Stimulated activated CD8-positive, alpha-beta memory T cell treated with anti-CD3 and anti-CD28 coated beads, Interleukin-2, amount 100 ng/mL, for 1 hour (primary cell): ENCODE measurements around the gene DAPK2.
"Not testable (repeated sequence)": the region's sequence is repeated elsewhere in the genome, so short reads cannot be mapped to it uniquely, and the experiment has no call there.

Source experiments
- DNase-seq, 2 donors: peaks; one replicate each; pipeline ENCODE4 v3.0.0-alpha.2; 2020; ENCODE audit warnings: low read depth in 2 of 2

DAPK2 gene

DNA sequence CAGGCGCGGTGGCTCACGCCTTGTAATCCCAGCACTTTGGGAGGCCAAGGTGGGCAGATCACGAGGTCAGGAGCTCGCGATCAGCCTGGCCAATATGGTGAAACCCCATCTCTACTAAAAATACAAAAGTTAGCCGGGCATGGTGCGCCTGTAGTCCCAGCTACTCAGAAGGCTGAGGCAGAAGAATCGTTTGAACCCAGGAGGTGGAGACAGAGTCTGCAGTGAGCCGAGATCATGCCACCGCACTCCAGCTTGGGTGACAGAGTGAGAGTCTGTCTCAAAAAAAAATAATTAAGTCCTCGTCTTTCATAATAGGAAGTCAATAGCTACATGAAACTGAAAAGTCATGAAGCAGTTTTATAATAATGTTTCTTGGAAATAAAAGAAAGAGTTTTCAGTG, 7.4 kb upstream of the DAPK2 start:
- DNase-seq: not testable (repeated sequence)

DNA sequence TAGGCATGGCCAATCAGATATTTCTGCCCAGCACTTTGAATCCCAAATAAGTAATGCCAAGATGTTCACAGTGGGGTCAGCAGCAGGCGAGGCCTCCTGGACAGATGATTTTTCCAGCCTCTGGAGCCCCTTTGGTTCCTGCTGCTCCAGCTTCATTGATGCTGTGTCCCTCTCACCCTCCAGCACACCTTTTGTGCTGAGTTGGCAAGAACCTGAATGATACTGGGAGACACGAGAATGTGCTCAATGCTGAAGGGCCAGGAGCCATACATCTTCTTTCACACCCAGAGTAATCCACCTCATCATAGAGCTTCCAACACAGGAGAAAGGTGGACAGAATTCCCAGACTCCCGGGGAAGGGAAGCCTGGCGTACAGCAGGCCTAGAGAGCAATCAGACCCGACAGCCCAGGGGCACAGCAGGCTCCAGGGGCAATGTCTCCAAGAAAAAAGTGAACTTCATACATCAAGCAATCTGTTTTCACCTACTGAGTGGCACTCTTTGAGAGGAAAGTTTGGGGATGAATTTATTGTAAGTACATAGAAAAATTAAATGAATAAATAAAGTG, 6.7 kb upstream of the DAPK2 start:
- DNase-seq: no peak

DNA sequence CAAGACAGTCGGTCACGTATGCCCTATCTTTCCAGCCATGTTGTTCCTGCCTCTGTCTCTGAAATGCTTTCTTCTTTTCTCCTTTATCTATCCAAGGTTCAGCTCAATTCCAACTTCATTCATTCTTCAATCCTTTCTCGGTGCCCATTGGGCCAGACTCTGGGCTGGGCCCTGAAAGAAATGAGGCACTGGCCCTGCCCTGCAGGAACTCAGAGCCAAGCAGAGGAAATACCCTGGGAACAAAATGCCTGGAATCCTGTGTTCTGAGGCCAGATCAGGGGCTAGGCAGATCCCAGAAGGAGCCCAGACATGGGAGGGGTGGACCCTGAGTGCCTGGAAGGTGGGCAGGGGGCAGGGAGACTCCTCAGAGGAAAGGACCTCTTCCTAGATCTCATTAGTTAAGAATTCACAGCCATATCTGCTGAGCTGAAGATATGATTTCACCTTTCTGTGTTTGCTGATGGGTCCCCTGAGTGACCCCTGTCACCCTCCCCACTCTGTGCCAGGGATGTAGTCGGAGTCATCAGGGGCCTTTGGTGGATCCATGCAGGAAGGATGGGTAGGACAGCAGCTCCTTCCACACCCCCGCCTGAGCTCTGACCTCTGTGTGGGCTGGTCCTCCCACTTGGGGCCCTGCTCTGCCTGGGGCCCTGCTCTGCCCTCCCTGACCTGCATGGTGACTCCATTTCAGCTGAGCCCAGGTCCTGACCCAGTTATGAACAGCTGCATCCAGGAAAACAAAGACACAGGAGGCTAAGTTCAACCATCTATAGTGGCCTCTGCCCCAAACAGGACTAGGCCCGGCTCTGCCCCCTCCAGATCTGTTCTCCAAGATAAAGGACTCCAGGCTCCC, 5.3 kb upstream of the DAPK2 start:
- no peak for DNase-seq

DNA sequence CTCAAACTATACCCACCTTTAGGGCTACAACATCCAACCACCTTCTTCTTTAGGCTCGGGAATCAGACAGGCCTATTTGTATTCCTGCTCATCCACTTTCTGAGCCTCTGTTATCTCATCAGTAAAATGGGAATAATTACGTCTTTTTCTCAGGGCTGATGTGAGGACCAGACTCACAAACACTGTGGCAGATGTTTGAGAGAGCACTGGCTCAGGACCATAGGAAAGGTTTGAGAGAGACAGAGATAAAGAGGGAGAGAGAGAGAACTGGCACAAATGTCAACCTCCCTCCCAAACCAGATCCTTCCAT, 4.8 kb upstream of the DAPK2 start:
- DNase-seq: no peak

DNA sequence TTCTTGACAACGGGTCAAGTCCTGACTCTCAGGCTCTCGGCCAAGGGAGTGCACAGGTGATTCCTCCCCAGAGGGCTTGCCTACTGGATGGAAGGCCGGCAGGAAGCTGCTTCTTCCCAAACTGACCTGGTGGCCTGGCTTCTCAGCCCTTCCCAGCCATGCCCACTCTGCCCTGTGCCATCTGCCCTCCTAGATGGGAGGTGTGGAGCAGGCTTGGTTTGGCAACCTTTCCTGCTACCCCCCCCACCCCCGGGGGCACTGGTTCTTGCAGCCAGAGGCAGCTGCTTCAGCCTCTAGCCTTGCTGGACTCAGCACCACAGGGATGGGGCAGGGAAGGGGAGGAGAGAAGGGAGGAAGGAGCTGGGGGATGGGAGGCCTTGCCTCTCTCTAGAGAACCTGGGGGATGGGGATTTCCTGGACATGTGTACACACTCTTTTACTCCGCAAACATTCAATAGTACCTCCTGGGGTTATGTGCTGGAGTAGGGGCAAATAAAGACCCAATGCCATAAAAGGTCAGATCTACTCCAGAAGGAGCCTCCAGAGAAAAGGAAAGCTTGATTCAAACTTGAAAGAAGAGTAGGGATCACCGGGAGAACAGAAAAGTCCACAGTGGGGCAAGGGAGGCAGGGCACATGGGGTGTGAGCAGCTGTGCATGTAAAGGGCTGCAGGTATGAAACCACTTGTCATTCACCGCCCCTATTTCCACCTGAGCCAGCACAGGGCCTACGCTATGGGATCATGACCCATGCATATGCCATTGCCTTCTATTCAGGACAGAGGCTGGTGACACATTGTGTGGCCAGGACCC, 4.2 kb upstream of the DAPK2 start:
- DNase-seq: no peak

DNA sequence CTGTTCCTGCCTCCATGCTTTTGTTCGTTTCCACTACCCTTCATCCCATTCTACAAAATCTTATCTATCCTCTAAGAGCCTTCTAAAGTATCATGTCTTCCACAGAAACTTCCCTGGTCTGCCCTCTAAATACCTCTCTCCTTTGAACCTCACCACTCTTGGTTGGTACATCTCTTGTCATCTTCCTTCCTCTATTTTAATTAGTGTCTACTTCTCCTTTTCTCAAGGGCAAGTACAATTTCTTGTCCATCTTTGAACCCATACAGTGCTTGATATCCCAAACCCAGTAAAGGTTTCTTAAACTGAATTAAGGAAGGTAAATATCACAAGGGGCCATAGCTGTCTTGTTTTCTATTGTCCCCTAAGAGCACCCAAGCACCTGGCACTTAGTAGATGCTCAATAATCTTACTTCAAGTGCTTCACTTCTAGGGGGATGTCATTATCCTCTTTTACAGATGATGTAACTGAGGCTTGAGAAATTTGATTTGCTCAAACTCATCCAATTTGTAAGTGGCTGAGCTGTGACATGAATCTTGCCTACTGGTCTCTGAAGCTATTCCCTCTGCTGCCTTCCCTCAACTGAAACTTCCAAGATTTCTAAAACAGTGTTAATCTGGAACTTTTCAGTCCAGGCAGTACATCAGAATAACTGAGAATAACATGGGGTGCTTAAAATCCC, 2.6 kb upstream of the DAPK2 start:
- no peak for DNase-seq

DNA sequence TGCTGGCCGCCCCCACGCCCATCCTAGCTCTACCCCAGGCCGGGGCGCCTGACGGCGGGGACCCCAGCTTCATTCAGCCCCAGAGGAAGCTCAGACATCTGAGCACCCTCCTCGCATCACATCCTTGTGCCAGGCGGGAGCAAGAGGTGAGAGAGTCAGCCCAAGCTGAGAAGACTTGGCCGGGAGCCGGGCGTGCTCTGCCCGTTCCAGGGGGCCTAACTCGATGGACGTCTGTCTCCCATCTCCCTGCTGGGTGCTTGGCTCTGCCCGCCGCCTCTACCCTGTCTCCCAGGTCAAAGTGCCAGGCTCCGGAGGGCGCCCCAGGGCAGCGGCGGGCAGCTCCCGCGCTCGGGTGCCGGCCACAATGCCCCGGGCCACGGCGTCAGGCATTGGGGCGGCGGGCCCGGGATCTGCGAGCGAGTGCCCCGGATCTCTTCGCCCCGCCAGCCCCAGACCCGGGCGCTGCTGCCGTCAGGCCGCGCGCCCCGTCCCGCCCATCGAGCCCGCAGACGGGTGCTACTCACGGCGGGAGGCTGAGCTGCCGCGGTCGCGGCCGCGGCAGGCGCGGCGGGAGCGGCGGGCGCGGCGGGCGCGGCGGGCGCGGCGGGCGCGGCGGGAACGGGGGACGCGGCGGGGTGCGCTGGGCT, 388 bp downstream of the DAPK2 start:
- no peak for DNase-seq

DNA sequence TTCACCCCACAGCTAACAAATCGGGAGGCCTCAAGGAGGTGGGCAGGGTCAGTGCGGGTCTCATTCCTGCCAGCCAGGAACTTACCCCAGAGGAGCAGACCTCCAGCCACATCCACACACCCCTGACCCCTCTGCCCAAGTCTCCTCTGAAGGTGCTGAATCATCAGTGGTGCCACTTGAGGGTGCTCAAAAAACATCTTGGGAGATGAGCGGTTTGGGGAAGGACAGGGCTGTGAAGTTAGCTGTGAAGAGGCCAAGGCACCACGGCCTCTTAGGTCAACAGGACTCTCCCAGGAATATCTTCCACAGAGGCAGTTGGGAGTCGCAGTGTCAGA, 1.2 kb downstream of the DAPK2 start:
- no peak for DNase-seq

DNA sequence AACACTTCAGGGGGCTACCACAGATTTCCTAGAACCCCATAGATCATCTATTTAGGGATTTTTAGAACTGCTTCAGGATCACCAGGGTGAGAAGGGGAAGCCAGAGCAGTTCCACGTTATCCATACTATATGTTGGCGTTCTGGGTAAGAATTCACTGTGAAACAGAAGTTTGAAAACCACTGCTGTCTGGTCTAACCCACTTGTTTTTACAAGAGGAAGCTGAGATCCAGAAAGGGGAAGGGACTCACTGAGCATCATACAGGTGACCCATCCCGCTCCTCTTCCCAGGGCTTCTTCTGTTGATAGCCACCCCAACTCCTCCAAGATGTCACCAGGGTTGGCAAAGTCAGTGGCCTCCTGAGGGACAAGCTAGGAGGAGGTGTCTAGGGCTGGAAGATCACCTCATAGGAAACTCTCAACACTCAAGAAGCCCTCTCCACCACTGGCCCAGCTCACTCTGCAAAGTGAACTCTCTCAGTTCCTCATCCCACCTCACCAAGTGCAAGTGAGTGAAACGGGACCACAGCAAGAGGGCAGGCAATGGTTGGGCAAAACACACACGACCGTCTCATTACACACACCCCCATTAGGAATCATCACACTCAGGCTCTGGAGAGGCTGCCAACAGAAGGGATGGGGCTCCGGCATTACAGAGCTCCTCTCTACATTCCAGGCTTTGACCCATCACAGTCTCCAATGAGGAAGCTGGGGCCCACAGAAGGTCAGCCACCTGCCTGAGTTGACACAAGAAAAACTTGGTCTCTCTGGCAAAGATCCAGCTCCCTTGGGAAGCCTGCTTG, 1.8 kb downstream of the DAPK2 start:
- DNase-seq: no peak

DNA sequence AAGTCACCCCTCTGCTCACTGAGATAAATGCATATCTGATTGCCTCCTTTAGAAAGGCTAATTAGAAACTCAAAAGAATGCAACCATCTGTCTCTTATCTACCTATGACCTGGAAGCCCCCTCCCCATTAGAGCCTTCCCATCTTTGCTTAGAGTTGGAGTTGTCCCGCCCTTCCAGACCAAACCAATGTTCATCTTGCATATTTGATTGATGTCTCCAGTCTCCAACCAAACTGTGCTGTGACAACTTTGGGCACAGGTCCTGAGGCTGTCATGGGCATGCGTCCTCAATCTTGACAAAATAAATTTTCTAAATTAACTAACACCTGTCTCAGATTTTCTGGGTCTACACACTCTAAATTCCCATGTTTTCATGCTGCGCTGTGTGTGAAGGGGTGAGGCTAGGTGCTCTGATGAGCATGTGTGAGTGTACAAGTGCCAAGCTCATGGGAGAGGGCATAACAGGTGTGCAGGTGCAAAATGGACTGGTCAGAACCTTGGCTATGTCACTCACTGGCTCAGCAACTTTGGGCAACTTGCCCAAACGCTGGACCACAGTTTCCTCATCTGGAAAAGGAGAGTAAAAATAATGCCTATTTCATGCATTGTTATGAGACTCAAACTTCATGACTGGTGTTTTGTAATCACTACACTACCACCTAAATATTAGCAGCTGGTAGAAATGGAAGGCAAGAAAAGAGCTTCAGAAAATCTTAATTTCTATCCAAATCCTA, 7.2 kb downstream of the DAPK2 start:
- no peak for DNase-seq

DNA sequence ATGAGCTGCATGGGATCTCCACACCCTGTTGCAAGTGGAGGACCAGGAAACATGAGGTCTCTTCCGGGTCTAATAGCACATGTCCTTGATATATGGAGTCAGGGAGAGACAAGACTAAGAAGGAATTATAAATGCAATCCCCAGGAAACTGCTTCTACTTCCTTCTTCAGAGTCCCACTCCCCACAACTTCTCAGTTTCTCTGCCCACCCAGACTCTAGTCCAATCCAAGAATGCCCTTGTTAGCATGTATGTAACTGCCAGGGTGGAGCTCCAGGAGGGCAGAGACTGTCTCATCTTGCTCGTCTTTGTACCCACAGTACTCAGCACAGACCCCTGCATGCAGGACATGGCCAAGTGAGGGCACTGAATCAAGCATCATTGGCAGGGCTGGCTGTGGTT, 8.3 kb downstream of the DAPK2 start:
- no peak for DNase-seq

DNA sequence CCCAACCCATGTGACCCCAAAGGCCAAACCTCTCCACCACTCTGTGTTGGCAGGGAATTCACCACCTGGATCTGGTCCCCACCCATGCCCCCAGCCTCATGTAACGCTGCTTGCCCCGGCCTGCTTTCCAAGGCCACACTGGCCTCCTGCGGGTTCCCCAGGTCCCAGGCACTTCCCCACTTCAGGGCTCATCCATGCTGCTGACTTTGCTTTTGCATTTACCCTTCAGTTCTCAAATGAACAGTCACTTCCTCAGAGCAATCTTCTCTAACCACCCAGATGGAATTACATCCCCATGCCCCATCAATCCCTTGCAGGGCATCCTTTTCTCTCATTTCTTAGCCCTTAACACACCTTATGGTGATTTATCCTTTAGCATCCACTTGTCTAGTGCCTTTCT, 9.2 kb downstream of the DAPK2 start:
- no peak for DNase-seq

DNA sequence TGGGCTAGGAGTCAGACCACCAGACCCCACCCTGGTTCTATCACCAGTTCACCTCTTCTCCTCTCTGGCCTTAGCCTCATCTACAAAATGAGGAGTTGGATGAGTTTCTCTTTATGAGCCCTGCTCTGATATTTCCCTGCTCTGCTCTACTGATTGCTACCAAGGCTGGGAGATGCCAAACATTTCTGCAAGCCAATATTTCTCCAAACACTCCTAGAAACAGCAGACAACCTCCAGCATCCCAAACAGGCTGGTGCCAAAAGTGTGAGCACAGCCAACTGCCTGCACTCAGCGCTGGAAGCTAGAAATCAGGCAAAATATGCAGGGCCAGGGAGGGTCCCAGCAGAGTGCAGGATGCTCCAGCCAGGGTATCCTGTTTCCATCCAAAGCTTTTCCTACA, 10.8 kb downstream of the DAPK2 start:
- no peak for DNase-seq

DNA sequence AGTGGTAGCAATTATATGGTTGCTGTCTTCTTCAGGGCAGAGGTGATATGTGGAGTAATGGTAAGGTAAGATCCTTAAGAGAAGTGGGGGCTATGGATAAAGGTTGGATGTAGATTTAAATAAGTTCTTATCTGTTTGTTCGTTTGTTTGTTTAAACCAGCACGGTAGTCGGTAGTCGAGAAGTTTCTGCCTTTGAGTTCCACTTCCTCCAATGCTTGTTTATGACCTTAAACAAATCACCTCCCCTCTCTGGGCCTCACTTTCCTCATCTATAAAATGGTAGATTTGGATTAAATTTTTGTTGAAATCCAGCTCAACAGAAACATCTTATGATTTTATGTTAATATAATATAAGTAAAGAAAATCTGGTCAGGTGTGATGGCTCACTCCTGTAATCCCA, 11.8 kb downstream of the DAPK2 start:
- DNase-seq: no peak

DNA sequence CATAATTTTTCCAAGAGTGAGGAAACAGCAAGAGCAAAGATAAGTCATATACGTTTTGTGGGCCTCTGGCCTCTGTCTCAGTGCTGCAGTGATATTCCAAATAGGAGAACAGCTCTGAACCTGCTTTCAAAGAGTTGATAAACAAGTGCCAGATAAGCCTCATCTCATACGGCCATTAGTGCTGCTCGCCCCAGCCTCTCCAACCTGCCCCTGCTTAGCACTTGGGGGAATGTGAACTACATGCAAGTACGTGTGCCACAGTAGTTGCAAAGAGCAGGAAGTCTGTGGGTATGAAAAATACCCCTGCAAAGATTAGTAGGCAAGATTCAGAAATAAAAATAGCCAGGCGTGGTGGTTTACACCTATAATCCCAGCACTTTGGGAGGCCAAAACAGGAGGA, 14.0 kb downstream of the DAPK2 start:
- no peak for DNase-seq

DNA sequence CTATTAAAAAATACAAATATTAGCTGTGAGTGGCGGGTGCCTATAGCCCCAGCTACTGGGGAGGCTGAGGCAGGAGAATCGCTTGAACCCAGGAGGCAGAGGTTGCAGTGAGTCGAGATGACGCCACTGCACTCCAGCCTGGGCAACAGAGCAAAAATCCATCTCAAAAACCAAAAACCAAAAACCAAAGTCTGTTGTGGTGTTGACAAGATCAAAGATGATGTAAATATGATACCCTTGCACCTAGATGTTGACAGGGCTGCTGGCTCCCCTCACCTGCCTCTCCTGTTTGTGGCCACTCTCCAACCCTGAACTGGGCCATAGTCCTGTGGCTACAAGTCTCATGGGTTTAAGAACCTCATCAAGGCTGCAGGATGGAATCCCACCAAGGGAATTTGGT, 16.2 kb downstream of the DAPK2 start:
- no peak for DNase-seq

DNA sequence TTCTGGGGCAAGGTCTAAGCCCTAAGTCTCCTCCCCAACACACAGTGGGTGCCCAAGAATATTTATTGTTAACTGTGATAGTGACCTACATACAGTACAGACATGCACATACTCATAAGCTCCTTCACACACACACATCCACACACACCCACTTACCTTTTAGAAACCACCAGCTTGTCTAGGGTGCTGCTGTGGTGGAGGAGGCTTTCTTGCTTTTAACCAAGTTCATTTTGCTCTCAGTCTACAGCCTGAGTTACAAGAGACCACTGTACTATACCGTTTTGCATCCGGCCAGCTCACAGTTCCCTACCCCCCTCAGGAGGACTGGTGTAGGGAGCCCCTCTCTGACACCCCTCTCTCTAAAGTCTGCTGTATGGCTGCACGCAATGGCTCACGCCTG, 16.7 kb downstream of the DAPK2 start:
- DNase-seq: no peak

DNA sequence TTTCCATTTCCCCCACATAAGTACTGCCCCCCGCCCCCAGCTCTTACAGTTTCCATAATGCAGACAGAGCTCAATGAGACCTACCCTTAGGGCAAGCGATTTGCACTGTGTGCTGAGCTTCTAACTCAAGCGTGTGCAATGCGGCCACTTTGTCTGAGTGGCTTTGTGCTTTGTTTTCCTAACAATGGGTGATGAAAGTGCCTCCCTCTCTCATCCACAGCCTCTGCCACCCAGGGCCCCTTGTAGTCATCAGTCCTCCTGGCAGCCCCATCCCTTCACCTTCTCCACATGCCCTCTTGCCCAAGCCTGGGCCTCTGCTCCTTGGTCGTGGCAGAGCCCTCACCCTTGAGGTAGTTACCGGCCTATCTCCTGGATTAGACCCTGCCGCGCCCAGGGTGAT, 17.2 kb downstream of the DAPK2 start:
- no peak for DNase-seq

DNA sequence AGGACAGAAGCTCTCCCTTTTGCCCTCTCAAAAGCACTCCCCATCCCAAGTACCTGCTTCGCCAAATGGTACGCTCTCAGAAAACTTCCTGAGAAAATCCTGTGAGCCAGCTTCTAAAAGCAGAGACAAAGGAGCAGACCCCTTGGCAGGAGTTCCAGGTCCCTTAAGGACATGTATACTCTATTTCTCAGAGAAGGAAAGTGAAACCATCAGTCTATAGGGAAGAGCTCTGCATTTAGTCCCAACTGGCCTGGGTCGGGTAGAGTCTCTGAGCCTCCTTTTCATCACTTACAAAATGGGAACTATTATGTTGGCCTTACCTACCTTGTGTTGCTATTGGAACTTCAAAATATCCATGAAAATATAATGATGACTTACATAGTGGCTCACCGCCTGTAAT, 19.7 kb downstream of the DAPK2 start:
- no peak for DNase-seq

DNA sequence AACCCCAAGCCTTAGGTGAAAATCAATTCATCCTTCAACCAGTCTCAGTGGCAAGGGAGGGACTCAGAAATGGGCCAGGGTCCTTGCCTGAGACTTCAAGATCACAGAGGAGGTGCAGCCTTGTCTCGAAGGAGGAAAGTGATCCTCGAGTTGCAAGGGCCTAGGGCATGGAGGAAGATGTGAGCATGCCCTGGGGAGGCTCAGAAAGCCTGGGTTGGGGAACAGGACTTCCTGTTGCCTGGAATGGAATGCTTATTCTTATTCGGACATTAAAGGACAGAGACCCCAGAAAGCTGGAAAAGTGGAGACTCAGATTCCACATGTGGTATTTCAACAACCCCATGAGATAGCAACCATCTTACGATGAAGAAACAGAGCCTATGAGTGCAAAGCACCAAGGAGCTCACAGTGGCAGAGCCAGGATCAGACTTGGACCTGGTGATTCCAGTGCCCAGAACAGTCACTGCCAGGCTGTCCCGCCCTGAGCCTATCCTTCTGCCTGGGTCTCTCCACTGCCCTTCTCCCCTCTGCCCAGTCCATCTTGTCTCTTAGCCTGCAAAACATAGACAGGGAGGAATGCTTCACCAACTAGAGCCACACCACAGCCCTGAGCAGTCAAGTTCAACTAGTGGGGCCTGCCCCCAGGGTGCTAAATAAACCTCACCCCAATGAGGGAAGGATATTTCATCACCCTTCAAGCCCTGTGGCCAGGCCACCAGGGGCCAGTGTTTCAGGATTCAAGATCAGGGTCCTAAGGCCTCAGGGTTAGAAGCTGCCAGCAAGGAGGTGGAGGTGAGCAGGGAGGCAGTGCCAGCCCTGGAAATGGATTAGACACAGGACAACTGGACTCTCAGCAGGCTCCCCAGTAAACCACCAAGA, 21.9 kb downstream of the DAPK2 start:
- no peak for DNase-seq
